GM12873 (cell line): ENCODE data around the gene AP2A2.

Experiments
- CTCF ChIP-seq: IDR thresholded peaks from 2 replicates; pipeline ENCODE4 v1.5.1; 2012; ENCODE audit warnings: low read depth, mild to moderate bottlenecking, moderate library complexity, low read length, control low read depth; ENCODE audit not compliant: insufficient read depth; ENCODE audit errors: missing control alignments

AP2A2 gene

DNA sequence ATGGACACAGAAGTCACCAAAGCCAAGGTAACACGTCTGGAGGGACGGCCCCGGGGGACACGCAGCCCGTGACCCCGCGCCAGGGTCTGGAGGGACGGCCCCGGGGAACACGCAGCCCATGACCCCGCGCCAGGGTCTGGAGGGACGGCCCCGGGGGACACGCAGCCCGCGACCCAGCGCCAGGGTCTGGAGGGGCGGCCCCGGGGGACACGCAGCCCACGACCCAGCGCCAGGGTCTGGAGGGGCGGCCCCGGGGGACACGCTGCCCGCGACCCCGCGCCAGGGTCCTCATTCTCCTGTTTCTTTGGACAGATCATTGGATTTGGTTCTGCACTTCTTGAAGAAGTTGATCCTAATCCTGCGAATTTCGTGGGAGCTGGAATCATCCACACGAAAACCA, 83.7 kb downstream of the AP2A2 start:
- no peak for TF ChIP-seq CTCF

DNA sequence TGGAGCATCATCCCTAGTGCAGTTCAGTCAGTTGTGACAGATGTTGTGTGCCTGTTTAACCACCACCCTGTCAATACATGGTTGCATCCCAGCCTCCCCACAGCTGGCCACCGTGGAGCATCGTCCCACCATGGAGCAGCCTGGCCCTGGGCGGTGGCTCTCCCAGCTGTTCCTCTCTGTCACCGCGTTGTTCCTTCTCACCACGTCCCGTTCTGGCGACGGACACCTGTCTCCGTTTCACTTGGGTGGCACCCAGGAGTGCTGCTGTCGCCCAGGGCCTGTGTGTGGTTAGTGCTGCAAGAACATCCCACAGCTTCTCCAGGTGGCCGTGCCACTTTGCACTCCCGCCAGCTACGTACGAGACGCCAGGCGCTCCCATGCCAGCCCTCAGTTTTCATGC, 84.3 kb downstream of the AP2A2 start:
- no peak for TF ChIP-seq CTCF

DNA sequence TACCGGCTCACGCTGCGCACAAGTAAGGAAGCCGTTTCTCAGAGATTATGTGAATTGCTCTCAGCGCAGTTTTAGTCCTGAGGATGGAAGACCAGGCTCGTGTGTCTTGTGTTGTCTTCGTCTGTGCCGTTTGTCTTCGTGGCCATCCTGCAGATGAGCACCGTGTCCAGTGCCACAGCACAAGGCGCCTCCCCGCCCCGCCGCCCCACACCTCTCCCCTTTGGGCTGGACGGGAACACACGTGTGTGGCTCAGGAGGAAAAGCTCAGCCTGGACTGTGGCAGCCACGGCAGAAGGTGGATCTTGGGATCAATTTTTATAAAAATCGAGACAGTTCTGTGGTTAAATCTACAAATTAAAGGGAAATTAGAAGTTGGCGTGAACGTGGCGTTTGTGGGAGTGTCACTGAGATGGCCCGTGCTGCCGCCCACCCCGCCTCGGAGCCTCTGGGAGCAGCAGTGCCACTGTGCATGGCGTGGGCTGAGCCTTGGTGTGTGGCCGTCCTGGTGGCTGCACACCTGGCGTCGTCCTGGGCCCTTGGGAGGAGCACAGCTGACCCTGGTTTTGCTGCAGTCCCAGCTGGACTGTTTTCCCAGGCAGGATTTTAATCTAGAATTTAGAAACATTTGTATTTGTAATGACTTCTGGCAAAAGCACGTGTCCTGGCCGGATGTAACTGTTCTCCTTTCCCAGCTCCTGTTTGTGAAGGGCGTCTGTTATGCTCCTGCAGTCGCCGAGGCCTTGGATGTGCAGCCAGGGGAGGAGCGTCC, 85.1 kb downstream of the AP2A2 start:
- TF ChIP-seq CTCF = no peak

- TF ChIP-seq CTCF = no peak
Observed at GRCh38 chr11:1011320-1011698, 85.6 kb downstream of the AP2A2 start.

- TF ChIP-seq CTCF = no peak
Observed at GRCh38 chr11:1012291-1012690, 86.6 kb downstream of the AP2A2 start.

- TF ChIP-seq CTCF = no peak
Observed at GRCh38 chr11:1012740-1013630, 87.3 kb downstream of the AP2A2 start.

DNA sequence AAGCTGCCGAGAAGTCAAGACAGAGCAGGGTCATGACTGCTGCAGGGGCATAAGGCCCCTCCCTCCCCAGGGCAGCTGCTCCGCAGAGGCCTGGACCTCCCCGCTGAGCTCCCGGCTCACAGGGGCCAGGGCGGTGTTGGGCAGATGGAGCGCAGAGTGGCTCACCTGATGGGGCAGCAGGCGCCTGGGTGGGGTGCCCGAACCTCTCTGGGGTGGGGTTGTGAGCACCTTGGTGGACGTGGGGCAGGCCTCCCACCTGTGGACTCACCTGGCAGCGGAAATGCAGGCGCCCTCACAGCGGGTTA, 87.9 kb downstream of the AP2A2 start:
- TF ChIP-seq CTCF = no peak
